Fibroblast of the aortic adventitia (primary cell): Measurements from ENCODE around the gene MMS19. TPM values are rescaled to one million over a fixed set of nuclear protein-coding genes. Genes with fewer than 3 reads are reported as not detected.

Experiments used
- DNase-seq: peaks from one replicate; pipeline ENCODE4 v3.0.0-alpha.2; 2010; ENCODE audit warnings: low read depth
- H3K4me3 ChIP-seq: 2 replicates; pipeline ENCODE4 v1.5.1; 2011; ENCODE audit warnings: low read depth, mild to moderate bottlenecking, control low read depth, low read length, moderate library complexity
- CTCF ChIP-seq: IDR thresholded peaks from 2 replicates; pipeline ENCODE4 v1.5.1; 2011; ENCODE audit warnings: mild to moderate bottlenecking, low read length, control low read depth, inconsistent platforms; ENCODE audit not compliant: insufficient read depth
- total RNA-seq: library from RNA; depleted of rRNA; stranded (reverse); fragments of >200 nt; gene quantifications from 2 replicates; pipeline ENCODE4 v1.2.3, GENCODE V29; 2012; ENCODE audit warnings: low replicate concordance

The MMS19 gene
- total RNA-seq, 1 donor, result 81.1 TPM

- DNase-seq, result no peak
- no peak overlapping the region for H3K4me3 ChIP-seq
- no peak for TF ChIP-seq CTCF
These were observed 12.5 kb upstream of the MMS19 start for GRCh38 chr10:97510686-97511085.

GRCh38 chr10:97509120-97509680, 11.0 kb upstream of the MMS19 start:
- TF ChIP-seq CTCF, result no peak
- DNase-seq, result no peak
- no peak overlapping the region for H3K4me3 ChIP-seq

- no peak for TF ChIP-seq CTCF
- no peak overlapping the region for H3K4me3 ChIP-seq
- peak; percentile 70 for DNase-seq
These were observed 10.1 kb upstream of the MMS19 start for GRCh38 chr10:97508342-97508741.

- no peak overlapping the region for H3K4me3 ChIP-seq
- no peak for DNase-seq
- no peak for TF ChIP-seq CTCF
These were observed 8.2 kb upstream of the MMS19 start for GRCh38 chr10:97506199-97506991.

- TF ChIP-seq CTCF, result no peak
- no peak overlapping the region for H3K4me3 ChIP-seq
- no peak for DNase-seq
These were observed 6.9 kb upstream of the MMS19 start for GRCh38 chr10:97505152-97505551.

GRCh38 chr10:97503406-97503805, 5.2 kb upstream of the MMS19 start:
- no peak for DNase-seq
- TF ChIP-seq CTCF, result no peak
- no peak overlapping the region for H3K4me3 ChIP-seq

- DNase-seq, result no peak
- no peak overlapping the region for H3K4me3 ChIP-seq
- no peak for TF ChIP-seq CTCF
These were observed 4.7 kb upstream of the MMS19 start for GRCh38 chr10:97502916-97503315.
